ENCODE measurements around the gene FARS2.

FARS2 gene

DNA sequence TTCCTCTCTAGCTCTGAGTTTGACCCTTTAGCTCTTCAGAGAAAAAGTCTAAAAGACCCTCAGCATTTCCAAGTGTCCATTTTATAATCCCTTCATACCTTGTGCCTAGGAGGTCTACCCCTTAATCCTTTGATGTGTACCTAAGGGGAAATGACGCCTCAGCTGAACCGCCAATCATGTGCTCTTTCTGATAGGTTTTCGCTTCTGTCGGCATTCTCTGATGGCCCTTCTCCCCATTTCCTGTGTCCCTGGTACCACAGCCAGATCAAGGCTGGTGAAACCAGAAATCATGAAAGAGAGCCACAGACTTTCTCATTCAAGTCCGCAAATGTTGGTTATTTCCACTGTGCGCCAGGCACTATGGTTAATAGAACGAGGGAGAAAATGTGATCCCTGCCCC is 333.9 kb downstream of the FARS2 start:
- DNase-seq: no peak

DNA sequence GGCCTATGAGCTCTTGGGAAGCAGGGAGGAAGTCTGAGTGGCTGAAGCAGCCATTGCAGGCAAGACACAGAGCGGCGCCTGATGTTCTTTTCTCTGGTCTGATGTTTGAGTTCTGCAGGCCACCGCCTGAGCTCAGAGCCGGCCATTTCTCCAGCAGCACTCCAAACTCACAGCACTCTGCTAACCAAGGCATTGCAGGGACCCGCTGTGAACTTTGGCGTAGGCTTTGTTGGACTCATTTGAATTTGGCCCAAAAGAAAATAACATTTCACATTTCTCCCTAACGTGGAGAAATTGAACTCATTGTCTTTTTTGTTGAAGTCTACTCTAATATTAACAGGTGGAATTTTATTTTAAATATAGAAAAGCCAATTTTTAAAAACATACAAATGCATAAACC is 336.1 kb downstream of the FARS2 start:
- DNase-seq: no peak

DNA sequence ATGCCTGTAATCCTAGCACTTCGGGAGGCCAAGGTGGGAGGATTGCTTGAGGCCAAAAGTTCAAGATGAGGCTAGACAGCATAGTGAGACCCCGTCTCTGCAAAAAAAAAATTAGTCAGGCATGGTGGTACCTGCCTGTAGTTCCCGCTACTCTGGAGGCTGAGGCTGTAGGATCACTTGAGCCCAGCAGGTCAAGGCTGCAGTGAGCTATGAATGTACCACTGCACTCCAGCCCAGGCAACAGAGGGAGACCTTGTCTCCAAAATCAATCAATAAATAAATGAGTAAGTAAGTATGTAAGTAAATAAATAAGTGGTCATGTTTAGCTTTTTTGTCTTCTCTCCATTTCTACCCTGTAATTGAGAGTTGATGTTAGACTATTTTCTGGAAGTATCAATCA is 336.8 kb downstream of the FARS2 start:
- DNase-seq: no peak

DNA sequence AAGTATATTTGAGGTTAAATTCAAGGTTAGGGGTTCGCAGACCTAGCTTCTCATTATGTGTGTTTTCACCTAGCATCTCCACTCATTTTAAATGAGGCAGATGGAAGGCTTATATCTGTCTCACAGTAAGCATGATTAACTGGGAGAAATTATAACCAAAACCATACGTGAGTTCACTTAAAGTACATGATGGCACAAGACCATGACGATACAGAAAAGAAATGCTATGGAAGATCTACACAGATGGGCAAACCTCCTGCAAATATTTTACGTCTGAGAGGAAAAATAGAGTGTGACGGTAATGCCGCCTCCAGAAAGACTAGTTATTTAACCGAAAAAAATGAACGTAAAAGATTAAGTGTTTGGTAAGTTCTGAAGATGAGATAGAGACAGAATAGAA is 337.8 kb downstream of the FARS2 start:
- no peak for DNase-seq

DNA sequence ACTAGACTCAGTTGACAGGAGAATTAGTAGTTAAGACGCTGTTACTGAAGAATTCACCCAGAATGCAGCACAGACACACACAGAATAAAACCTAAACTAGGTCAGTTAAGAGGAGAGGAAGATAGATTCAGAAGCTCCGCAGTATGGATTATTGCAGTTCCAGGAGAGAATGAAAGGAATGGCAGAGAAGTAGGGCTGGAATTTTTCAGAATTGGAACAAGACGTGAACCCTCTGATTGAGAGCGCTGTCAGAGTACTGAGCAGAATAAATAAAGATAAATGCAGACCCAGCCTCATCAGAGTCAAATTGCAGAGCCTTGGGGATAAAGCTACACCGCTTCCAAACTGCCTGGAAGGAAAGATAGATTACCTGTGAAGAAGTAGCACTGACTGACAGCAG is 344.6 kb downstream of the FARS2 start:
- DNase-seq: no peak

DNA sequence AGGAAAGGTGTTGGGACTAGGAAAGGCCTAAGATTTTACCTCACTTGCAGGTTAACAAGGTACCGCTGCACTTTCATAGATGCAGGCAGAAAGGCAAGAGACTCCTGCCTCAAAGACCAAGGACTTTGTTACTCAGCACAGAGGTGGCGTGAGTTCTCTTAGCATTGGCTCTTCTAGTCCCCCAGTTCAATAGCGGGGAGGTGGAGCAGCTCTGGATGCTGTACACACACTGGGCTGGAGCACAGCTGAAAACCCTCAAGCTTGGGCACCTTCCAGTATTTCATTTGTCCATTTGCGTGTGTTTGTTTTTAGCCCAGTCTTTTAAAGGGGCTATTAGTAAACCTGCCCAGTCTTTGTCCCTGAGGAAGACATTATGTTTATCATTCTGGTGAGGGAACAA is 345.2 kb downstream of the FARS2 start:
- no peak for DNase-seq

DNA sequence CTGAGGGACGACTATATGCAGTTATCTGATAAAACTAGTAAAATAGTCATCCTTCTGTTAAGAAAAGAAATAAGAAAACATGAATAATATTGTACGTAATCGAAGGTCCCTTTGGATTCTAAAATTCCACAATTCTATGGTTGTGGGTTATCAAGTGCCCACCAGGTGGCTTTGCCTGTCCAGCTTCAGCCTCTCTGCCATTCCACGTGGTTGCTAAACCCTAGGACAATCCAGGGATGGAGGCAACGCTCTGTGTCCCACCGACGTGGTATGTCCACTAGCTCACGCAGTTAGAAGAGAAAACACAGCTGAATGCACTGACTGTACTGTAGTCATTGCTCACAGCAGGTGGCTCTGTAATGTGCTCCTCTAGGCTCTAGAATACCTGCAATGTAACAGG is 349.3 kb downstream of the FARS2 start:
- DNase-seq: no peak

DNA sequence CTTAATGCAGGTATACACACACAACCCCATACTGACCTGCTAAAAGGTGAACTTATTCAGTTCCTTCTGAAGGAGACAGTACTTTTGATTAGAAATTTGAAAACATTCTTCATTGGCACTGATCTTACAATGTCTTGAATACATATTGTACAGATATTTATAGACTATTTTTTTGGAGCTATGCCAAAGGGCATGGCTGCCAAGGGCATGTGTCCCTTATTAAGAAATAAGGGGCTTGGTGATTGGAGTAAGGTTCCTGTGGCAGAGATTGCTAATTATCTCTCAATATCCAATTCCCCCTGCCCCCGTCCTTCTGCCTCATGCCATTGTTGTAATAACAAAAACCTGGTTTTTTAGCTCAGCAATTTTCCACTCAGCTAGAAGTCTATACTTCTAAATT is 355.9 kb downstream of the FARS2 start:
- no peak for DNase-seq

DNA sequence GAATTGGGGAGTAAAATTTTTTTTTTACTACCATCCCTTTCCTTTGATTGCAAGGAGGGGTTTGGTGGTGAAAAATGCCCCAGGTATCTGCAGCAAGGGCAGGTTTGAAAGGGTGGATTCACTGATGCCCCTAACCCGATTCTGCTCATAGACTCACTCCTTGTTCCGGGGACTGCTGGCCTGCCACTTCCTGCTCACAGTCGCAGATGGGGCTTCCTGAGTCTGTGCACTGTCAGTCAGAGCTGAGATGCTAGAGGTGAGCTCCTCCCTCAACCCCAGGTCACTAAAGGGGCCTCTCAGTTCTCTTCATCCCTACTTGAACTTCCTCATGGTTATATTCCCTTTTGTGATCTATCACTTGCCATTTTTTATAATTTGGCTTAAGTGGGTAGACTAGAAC is 357.9 kb downstream of the FARS2 start:
- DNase-seq: peak; percentile 34 to 49

DNA sequence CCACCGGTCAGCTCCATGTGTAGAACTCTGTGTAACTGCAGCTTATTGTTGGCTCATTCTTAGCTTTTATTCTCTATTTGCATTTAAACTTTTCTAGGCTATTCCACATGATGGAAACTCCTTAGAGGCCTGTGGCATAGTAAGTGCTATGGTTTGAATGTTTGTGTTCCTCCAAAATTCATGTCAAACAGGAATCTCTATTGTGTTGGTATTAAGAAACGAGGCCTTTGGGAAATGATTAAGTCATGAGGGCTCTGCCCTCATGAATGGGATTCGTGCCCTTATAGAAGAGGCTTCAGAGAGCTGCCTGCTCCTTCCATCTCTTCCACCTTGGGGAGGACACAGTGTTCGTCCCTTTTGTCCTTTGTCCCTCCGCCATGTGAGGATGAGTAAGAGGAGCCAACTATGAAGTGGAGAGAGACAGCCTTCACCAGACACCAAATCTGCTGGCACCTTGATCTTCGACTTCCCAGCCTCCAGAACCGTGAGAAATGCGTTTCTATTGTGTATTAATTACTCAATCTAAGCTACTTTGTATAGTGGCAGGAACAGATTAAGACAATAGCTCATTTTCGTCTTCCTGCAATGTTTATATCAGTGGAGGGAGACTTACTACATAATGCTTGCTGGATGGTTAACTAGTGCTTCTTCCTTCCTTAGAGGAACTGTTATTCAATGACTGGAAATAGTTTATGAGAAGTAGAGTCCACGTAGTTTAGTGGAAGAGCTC is 361.1 kb downstream of the FARS2 start:
- DNase-seq: no peak

DNA sequence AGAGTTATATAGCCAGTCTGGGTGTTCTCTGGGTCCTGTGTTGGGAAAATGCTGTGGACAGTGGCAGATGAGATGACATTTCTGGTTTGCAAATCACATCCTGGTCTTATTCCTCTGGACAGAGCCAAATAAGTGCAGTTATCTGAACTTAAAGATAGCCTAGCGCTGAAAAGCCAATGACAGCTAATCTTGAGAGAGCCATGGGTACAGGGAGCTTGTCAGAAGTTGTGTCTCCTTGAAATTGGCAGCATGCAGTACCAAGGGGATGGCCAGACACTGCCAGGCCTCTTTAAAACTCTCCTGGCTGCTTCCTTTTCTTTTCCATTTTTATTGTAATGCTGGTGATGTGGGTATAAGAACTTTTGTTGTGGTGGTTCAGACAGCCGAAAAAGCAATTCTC is 362.5 kb downstream of the FARS2 start:
- no peak for DNase-seq

DNA sequence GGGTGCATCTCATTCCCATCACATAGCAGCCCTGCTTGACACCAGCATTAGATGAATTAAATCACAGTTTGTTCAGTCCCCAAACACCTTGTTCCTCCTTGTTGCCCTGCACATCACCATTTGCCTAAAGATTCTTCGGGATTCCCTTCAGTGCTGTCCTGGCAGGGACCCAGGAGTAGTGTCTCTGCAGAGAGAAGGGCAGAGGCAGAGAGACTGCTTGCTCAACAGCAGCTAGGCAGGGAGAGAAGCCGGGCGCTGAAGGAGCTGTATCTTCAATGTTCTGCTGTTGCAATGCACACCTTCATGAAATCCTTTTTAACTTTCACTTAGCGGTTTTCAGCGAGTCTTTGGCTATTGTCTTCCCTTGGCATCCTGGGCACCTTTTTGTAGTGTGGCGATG is 362.9 kb downstream of the FARS2 start:
- no peak for DNase-seq

DNA sequence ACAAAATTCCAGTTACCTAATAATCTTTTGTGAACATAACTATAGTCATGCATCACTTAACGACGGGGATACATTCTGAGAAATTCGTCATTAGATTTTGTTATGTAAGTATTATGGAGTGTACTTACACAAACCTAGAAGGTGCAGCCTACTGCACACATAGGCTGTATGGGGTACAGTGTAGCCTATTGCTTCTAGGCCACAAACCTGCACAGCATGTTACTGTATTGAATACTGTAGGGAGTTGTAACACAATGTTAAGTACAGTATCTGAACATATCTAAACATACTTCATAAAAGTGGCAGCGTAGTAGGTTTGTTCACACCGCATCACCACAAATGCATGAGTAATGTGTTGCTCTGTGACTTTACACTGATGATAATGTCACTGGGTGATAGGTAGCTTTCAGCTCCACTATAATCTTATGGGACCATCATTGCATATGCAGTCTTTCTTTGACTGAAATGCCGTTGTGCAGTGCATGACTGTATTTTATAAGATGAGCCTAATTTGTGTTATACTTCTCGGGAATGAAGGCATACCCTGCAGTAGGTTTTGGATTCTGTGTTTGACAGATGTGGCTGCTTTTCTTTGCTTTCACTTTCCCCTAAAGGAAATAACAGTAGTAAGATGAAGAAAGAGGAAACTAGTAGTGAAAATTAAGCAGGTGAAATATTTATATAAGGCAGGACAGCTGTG is 365.6 kb downstream of the FARS2 start:
- peak in 1 of 2 donors; percentile 36 for DNase-seq

DNA sequence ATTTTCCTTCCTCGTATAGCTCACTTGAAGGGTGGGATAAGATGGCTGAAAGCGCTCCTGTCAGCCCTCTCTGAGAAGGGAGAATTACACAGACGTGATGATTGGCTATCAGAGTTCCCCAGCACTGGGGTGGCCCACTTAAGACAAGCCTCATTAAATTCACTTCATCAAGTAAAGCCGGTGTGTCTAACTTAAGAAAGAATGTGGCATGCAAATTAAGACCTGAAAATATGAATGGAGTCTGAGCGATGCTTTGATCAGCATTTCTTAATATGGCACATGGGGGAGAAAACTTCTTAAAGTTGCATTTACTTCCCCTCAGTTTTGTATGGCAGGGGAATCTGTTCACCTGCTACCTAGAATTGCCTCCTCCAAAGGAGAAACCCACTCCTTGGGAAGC is 369.3 kb downstream of the FARS2 start:
- DNase-seq: no peak

DNA sequence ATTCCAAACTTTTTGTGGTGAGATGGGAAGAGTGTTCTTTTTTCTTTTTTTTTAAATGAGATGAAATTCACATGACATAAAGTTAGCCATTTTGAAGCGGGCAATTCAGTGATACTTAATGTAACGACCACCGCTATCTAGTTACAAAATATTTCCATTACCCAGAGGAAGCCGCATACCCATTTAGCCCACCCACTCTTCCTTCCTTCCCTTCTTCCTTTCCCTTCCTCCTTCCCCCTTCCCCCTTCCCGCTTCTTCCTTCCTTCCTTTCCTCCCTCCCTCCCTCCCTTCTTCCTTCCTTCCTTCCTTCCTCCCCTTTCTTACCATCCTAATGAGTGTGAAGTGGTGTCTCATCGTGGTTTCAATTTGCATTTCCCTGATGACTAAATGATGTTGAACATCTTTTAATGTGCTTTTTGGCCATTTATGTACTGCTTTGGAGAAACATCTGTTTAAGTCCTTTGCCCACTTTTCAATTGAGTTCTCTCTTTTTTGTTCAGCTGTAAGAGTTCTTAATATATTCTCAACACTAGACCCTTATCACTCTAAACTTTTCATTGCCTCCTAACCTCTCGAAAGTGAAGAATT is 371.1 kb downstream of the FARS2 start:
- DNase-seq: no peak

DNA sequence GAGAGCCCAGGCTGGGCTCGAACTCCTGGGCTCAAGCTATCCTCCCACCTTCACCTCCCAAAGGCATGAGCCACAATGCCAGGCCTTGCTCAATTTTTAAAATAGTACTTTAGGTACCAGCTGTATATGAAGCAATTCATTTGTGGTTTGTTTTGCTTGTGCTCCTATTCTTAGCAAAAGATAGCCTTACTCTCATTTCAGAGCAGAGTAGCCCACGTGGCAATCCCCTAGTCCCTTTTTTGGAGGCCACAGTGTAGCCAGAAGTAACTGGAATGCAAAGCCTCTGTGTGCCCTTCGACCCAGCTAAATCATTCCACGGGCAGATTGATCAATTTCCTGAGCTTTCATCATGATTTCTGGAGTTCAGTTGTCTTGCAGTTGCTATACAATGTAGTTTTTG is 373.2 kb downstream of the FARS2 start:
- DNase-seq: no peak

DNA sequence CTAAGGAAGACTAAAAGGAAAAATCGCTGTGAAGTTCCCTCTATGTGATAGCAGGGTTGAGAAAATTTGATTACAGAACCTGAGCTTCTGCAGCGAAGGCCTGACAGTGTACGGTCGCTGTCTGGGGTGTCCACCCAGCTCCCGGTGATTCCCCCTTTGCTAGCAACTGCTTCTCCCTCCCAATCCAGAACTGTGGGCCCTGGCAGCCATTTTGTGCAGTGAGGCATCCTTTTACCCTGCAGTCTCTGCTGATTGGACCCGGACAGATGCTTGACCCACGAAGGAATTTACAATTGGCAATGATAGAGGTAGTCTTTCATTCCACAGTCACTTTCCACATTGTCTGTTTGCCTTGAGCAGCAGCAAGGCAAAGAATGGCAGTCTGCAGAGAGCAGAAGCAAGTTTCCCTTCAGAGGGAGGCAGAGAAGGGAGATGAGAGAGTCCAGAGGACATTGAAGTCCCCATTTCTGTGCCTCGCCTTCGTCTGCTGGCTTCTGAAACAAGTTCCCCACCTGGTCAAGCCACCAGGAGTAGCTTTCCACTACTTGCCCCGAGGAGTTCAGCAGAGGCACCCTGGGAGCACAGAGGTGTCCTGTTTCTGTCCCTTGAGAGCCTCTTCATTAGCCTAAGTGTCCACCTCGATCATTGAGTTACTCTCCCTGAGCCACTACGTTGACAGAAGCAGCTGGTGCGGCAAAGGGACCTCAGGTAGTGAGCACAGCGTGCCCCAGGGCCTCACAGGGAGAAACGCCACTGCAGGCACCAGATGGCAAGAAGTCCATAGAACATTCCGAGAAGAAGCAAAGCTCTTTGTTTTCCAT is 375.1 kb downstream of the FARS2 start:
- no peak for DNase-seq

DNA sequence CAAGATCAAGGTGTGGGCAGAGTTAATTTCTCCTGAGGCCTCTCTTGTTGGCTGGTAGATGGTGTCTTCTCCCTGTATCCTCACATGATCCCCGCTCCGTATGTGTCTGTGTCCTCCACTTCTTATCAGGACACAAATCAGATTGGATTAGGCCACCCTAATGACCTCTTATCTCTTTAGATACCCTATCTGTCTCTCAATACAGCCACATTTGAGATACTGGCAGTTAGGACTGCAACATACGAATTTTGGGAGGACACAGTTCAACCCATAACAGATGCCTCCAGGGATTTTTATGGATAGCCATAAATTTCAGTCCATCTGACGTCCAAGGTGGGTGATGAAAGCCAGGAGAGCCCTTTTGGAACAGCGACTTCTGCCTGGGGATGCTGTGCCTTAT is 376.4 kb downstream of the FARS2 start:
- DNase-seq: no peak

DNA sequence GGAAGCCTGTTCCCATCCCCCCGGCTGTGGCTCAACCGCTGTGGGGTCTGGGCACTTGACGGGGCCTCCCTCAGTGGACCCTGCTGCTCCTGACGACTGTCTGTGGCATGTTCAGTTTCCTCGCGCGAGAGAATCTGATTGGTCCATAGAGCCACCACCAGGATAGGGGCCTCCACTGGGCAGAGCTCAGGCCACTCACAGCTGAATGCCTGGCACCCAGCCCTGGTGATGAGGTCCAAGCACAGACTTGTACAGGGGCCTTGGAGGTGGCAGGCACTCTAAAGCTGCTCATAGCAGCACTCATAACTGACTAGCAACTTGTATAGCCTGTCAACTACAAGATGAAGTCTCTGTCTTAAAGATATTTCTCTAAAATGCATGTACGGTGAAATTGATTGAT is 377.4 kb downstream of the FARS2 start:
- DNase-seq: no peak

DNA sequence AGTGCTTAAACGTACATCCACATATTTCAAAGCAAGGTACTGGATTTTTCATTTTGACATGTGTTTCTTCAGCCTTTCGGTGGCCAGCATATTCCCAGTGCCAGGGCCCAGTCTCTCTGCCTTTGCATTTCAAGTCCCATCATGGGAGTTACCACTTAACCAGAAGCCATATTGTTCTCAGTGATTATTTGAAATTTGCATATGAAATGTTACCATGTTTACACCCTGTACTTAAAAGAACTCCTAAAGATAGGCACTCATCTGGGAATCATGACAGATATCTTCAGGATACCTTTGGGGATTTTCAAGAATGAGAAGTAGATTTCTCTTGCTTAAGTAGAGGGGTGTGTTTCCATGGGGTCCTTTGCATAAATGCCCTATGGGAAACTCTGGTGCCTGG is 377.9 kb downstream of the FARS2 start:
- no peak for DNase-seq

DNA sequence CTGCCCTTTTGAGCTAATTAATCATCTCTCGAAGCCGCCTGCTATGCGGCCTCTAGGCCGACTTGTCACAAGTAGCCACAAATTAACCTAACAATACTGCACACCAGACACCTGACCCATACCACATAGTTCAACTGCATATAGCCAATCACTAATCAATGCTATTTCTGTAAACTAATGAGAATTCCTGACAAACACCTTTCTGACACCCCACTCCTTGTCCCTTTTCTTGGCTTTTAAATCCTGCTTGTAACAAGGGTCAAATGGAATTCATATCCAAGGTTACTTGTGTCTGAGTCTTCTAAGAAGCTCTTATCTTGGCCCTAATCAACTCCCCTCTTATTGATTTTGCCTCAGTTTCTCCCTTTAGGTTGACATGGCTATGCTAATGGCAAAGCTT is 379.3 kb downstream of the FARS2 start:
- DNase-seq: no peak

DNA sequence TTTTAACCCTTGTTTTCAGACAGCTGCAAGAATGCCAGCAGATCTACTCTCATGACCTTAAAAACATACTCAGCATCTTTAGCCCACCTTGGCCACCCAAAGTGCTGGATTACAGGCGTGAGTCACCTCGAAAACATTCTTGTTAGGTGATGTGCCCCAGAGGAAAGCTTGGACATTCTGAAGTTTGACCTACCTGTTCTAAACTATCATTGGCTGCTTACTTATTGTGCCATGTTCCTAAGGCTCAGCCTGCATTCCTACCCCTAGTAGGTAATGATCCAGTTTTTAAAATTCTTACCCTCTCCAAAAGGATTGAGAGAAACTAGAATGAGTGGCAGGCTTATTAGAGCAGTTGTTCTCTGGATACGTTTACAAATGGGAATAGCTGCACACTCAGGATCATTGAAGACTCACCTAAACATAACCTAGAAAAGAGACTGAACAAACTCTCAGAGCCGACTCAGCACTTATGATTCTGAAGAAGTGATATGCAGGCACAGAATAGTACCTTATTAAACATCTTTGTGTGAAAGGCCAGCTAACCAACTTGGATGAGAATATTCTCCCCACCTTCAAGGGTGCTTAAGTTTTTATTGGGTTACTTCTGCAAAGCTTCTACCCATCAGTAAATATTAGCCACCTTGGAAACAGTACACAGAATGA is 383.3 kb downstream of the FARS2 start:
- no peak for DNase-seq
